HG03558 (cell line): ENCODE data around the gene LBR.

Experiments
- ATAC-seq: cut with Tn5 transposase; IDR thresholded peaks from one replicate; pipeline ENCODE4 v1.9.1; 2021; ENCODE audit warnings: moderate number of reproducible peaks; ENCODE audit not compliant: unreplicated experiment; ENCODE audit errors: extremely low read depth

LBR gene

DNA sequence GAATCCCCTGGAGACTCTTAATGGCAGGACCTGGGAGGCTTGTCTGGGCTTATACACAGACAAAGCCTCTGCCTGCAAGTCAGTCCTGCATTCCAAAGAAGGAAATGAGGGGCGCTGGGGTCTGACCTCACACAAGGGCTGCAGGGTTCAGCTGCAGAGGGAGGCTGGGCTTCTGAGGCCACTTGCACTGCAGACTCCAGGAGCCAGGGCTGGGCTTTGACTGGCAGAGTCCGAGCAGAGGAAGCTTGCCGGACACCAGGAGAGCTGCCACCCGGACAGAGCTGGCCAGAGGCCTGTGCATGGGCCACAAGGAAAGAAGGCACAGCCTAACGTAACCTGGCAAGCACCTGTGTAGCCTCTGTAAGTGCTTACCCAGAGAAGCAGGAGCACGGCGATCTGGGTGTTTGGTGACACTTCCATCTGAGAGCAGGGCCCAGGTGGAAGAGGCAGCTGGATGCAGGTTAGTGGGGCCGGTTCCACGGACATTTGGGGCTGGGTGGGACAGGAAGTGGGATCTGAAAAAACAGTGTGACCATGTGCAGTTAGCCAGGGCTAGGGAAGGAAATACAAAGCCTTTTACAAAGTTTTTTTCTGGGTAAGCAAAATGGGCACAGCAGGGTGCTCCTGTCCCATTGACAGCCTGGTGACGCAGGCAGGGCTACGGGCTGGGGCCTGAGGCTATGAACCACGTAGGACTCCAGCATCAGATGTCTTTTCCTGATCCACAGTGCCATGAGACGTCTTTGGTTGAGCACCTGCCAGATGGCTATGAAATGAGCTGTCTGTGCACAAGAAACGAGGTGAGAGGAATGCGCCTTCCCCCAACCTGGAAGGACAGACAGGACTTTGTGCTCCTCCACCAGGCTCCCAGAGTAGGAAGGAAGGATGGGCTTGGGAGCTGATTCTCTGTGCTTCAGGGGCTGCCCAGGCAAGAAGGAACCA, 37.3 kb upstream of the LBR start:
- no peak for ATAC-seq

DNA sequence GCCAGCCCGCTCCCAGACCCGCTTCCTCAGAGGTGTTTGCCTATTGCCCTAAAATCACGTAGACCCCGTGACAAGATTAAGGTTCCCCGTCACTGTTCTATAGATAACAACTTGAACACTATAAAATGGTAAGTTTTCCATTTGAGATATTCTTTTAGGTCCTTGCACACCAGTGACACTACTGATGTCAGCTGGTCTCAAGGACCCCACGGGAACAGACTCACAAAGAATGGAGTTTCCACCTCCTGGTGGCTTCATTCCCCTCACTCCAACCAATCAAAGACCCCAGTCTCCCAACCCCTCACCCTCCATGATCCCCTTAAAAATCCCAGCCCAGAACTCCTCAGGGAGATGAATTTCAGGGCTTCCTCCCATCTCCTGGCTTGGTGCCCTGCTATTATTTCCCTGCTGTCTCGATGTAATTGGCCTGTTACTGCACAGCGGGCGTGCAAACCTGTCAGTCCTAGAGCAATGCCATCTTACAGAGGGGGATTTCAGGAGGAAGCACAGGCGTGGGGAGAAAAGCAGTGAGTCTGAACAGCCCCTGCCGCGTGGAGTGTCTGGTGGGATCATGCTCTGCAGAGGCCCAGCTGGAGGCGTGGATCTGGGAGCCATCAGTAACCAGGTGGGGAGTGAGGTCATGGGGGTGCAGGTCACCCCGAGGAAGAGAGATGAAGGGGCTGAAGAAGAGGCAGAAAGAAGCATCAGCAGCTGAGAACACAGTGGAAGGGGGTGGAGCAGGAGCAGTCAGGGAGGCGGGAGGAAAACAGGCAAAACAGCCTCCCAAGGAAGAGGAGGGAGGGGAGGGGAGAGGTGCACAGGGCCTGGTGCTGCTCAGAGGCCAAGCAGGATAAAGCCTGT, 35.1 kb upstream of the LBR start:
- ATAC-seq, result no peak

DNA sequence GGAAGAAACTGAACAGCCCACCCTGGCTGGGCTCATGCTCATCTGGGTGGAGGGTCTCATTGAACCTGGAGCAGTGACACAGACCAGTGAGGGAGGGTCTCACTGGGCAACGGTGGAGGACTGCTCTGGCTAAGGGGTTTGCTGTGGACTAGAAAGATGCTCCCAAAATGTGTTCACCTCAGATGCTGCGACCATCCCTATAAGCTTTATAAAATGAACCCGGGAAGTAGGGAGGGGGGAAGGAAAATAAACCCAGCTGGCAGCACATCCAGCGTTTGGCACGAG, 34.5 kb upstream of the LBR start:
- ATAC-seq, result no peak

DNA sequence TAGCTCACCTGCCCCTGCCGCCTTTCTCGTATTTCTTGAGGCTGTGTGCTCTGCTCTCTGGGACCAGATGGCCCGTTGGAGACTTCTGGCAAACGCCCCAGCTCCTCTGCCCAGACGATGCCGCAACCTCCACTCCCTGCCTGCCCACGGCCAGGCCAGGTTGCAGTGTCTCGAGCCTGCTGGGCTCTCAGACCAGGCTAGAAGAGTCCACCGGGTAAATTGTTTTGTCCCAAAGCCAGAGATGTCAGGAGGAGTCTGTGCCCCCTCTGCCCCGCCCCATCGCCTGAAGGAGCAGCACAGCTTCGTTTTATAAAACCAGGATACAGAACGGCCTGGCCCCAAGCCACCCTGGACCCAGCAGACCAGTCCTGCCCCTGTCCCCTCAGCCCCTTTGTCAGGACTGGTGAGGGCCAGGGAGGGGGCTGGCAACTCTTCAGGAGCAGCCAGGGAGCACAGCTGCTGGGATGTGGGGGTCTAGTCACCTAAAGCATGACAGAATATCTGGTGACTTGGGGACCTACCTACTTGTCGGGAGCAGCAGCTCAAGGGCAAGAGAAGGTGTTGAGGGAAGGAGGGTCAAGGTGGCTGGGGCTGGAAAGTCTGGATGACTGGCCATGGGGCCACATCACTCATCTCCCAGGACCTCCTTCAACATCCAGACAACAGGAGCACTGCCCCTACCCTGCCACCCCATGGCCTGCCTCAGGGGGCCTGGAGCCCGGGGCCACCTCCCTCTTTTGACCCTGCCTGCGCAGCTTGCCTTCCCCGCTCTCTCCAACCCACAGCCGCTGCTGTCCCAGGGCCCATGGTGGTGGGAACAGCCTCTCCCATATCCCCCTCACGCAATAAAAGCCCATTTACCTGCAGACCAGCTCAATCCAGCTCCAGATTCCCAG, 33.9 kb upstream of the LBR start:
- no peak for ATAC-seq

DNA sequence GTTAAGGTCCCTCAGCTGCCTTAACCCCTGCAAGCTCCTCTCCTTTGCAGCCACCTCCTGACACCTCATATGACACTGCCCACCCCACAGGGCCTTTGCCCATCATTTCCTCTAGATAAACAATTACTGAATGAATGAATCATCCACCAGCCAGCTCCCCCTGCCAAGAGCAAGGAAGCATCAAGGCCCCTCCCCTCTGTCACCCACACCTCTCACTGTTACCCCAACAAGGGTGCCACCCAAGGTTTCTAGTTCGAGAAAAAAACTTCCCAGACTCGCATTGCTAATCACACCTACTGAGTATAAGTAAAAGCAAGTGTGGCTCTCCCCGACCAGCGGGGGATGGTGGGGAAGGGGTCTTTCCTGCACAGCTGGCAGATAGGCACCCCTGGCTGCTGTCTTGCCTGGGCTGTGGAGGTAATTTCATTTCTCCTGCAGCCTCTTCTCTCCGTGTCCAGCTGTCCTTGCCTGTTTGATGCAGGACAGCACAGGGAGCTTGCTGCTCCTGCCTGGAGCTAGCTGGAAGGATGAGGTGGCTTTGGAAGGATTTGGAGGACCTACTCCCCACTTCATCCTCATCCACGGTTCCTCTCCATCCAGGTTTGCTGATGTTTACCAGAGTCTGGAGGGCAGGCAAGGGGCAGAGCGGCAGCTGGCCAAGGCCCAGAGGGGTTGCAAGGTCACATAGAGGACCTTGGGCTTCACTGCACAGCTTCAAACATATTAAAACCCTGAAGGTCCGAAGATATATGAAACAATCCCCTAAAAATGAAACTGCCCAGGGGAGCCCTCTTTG, 33.1 kb upstream of the LBR start:
- ATAC-seq, result no peak

DNA sequence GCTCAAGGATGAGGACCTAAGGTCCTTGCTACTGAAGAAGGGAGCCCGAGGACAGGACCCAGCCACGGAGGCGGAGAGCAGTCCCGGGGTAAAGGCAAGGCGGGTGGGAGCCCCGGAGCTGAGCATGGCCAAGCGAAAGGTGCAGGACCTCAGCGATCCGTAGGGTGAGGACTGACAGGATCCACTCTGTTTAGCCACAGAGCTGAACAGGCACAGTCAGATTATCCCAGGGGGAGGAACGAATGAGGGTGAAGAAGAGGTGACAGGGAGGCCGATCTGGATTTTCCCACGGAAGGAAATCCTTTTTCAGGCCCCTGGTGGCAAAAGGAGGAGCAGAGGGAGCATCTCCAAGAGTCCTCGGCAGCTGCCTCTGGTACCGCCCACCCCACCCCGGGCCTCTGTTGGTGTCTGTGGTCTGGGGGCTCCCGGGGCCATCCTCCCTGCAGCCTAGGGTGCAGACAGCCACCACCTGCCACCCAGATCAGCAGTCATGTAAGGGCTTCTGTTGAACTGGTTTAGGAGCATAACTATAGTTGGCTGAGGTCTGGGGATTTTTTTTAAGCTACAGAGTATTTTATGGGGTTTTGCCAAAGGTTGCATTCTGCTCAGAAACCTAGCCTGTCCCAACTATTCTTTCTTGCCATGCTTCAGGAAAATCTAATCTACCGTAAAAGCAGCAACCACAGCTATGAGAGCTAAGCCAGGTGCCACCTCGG, 32.3 kb upstream of the LBR start:
- ATAC-seq, result no peak

DNA sequence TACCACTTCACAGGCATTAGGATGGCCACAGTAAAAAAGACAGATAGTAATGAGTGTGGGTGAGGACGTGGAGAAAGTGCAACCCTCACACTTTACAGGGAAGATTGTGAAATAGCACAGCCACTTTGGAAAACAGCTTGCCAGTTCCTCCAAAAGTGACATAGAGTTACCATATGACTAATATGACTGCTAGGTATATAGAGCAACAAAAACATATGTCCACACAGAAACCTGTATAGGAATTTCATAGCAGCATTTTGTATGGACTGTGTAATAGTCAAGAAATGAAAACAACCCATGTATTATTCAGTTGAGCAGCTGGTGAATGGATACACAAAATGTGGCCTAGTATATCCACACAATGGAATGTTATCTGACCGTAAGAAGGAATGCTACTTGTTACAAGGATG, 30.4 kb upstream of the LBR start:
- ATAC-seq, result no peak

DNA sequence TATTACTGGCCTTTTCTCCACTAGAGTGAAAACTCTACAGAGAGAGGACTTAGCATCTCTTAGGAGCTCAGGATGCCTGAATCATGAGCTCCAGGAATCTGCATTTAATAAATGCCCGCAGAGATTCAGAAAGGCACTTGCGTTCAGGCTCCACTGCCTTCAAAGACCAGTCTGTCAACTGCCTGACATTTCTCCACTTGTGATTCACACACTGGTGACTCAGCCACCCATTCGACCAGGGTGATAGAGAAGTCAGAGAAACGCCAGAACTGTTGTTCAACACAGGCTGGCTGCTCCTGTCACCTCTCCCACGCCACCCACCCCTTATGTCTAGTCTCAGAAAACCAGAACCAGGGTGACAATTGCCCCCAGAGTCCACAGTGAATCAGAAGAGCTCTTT, 26.9 kb upstream of the LBR start:
- ATAC-seq, result no peak

DNA sequence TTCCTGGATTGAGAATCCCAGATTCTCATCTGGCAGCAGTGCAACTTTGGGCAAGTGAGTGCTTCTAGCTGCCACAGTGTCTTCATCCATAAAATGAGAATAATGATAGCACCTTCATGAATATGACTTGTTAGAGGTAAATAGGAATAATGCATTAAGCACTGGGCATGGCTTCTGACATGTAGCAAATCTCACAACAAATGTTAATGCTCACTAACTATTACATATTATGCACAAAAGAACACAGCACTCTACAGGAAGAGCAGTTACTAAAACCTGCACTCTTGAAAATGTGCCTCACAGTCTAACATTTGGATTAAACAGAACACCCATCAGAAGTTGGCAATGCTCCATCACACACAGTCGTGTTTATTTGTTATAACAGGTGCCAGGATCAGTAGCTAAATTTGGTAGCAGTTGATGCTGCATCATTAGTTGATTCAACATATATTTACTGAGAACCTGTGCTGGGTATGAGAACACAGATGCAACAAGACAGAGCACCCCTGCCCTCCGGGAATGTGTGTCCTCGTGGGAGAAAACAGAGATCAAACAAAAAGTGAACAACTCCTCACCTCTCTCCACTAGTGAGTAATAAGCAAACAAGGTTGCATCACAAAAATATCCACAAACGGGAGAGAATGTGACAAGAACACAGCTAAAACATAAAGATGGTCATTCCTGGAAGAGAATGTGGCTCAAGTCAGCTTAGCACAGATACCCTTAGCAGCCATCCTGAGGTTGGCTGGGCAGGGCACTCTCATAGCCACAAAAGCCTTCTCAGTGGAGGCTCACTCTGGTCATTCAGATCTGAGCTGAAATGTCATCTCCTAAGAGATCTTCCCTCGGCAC, 26.2 kb upstream of the LBR start:
- no peak for ATAC-seq

DNA sequence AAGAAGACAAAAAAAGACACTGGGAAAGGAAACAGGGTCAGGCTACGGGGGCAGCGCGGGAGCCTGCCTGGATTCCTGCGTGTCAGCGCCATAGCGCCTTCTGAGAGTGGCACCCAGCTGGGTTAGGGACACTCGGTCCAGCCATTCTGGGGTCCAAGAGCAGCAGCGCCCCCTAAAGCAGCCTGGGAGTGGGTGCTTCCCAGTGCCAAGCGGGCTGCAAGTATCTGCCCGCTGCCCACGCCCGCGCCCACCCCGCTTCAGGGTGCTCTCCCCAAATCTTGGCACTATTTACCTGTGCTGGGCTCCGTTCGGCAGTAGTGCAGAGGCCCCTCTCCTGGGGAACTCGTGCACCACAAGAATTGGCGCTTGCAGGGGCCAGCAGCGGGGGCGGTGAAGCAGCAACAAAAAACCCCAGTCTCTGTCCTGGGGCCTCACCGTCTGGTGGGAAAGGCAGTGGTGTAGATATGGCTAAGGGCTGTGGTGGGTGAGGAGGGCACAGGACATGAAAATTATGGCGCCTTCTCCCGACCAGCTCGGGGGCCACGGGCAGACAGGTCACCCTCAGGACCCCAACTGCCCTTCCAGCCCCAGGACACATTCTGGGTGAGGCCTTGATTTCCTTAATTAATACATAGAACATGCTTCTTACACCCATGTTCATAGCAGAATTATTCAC, 24.1 kb upstream of the LBR start:
- ATAC-seq, result no peak

DNA sequence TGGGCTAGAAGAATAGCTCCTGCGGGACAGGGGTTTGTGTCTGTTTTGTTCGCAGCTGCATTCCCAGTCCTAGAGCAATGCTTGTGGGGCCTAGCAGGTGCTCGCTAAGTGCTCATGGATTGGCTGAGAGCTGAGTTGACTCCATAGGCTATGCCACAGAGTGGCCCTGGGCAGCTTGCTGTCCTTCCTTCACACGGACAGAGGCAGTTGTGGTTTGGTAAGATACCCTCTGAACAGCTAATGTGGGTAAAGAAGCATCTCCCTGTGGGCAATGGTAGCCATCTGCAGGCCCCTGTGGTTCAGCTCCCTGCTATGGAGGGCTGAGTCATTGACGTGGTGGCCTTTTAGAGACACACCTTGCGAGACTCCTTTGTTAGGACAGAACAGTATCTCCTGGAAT, 23.5 kb upstream of the LBR start:
- ATAC-seq, result no peak

DNA sequence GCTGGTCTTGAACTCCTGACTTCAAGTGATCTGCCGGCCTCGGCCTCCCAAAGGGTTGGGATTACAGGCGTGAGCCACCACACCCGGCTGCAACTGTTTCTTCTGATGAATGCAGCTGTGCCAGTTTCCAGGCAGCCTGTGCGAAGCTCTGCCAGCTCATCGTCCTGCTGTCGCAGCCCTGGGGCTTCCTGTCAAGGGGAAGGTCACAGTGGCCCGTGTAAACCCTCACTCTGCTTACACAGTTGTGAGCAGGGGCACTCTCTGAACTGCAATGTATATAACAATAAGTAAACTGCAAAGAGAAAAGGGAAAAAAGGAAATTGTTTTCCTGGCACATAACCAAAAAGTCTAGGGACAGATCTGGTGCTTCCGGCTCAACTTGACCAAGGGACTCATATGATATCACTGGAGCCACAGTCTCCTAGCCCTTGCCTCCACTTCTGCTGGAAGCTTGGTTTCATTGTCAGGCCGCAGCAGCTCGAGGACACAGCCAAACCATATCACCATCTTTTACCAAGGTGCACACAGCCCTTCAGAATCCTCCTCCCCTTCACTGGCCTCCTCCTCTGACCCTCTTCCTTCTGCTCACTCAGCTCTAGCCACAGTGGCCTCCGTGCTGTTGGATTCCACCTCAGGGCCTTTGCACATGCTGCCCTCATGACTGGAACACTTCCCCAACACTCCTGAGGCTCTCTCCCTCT, 22.8 kb upstream of the LBR start:
- no peak for ATAC-seq

DNA sequence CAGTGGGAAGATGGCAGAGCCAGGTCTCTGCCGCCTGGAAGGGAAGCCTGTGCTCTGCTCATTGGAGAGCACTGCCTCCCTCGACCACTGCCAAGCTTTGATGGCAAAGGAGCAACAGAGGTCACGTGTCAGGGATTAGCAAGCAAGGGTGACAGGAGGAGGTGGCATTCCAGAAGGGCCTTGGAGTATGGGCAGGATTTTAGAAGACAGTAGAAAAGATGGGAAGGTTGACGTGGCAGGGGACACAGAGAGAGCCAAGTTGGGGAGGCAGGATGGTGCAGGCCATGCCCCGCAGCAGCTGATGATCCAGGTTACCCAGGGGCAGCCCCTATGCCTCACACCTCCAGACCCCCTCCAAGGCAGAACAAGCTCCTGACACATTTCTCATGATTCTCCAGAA, 21.9 kb upstream of the LBR start:
- no peak for ATAC-seq

DNA sequence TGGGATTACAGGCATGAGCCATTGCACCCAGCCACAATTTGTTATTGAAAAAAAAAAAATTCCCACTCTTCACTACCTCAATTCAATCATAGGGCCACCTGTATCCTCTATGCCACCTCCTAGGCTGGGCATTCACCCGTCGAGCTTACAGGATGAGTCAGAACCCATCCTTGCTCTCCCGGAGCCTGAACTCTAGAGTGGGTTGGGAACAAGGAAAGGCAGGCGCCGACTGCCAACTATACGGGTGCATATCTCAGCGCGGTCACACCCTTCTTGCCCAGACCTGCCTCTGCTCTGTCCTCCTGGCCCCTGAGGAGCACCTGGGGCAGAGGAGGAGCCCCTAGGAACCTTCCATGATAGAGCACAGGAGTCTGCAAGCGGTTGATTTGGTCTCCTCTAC, 21.4 kb upstream of the LBR start:
- ATAC-seq, result no peak

DNA sequence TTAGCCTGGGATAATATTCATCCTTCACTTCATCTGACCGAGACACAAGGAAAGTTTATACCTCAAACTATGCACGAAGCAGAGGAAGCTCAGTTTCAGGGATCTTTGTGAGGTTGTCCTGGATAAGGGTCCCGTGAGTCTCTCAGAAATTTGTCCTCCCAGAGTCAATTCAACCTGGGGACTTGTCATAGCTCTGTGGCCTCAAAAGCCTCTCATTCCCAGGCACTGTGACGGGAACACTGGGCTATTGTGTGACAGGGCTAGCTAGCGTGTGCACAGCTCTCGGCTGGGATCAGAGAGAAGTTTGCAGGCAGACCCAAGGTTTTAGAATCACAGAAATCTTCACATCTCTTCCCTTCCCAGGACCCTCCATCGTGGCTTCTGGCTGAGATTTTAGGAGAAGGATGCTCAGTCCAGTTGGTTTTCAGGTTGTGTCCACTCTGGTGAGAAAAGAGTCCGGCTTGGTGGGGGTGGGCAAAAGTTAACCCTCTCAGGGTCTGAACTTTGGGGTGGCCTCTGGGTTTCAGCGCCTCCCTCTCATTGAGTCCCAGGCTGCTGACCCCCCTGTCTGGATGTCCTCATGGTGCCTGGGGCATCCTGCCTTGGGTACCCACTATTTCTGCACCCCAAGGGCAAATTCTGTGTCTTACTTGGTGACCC, 20.4 kb upstream of the LBR start:
- no peak for ATAC-seq

DNA sequence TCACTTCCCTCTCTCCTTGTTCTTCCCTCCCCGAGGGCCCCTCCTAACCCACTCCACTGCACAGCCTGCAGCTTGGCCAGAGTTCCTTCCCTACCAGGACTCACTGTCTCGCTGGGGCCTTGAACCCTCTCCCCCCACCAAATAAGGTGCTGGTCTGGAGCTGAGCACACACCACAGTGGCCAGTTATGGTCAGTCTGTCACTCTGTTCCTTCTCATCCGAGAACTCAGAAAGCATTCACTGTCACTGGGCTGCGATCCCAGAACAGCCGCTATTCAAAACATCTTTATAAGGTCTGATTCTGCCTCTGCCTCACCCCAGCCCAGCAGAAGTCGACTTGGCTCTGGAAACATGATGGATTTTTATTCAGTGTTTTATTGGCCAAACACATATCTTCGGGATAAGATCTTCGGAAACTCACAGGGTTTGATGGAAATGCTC, 19.8 kb upstream of the LBR start:
- ATAC-seq, result no peak
